Fibroblast of skin of abdomen (primary cell): ENCODE results near the gene MRPS18B.
"Not testable (repeated sequence)": the region's sequence is repeated elsewhere in the genome, so short reads cannot be mapped to it uniquely, and the experiment has no call there.

Experiments
- DNase-seq: peaks from one replicate; pipeline ENCODE4 v3.0.0-alpha.2; 2013

Gene MRPS18B

DNA sequence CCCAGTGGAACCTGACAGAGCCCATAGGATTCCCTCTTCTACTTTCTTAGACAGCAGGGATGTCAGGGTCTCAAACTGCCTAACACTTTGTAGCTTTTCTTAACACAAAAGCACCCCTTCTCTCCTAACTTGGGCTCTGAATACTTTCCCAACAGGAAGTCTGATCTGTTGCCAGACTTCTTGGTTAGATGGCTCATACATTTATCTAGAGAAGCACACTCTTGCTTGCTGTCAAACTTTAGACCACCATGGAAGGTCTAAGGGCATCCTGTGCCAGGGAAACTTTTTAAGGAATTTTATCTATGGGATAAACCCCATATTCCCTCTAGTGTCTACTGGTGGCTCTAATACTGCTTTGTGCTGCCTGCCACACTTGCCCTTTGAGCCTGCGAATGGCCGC lies 26.0 kb downstream of the MRPS18B start:
- DNase-seq = no peak

- DNase-seq = no peak
These were observed 27.1 kb downstream of the MRPS18B start for GRCh38 chr6:30644769-30645168.

DNA sequence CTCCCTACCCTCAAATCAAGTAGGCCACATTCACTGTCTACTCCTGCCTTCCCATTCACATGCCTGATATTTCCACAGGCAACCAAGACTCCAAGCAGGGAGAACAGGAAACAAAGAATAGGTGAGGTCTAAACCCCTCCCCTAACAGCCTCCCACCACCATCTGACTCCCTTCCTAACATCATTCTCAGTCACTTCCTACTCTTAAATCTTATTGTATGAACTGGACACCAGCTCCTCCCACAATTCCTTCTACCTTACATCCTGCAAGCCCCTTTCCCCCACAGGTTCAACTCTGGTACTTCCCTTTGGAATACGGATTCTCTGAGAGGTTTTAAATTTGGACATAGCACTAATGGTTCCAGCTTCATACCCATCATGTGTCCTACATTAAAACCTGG lies 28.3 kb downstream of the MRPS18B start:
- no peak for DNase-seq

DNA sequence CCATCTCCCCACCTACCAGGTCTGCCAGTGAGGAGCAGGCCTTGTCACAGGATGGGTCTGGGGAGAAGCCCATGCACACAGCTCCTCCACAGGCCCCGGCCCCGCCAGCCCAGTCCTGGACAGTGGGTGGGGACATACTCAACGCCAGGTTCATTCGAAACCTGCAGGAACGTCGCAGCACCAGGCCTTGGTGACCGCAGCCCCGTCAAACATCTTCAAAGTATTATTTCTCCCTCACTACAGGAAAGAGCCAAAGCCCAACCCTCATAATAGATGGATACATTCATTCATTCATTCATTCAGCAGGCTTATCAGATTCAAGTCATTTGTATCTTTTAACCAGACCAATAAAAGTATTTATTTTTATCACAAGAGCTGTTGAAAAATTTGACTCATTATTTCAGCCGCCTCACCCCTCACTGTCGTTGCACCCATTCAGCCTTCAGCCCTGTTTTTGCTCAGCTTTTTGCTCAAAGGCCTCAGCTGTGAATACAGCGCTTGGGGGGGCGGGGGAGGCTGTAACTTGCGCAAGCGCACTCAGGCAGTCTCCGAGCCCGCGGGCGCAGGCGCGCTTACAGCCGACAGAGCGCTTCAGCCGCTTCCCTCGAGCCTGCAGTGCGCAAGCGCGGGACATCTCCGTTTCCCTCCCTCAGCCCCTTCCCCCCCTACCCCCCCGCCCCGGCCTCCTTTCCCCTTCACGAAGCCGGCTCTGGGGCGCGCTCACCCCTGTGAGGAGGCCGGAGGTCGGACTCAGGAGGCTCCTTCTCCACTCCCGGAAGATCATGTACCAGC lies 29.0 kb downstream of the MRPS18B start, which contains the start of gene C6orf136:
Gene C6orf136, plus strand, starts transcription at position 684 of the 792 bp plus-strand sequence. Its CDS starts 99 bp downstream, at position 783.
- DNase-seq = peak; percentile 93

DNA sequence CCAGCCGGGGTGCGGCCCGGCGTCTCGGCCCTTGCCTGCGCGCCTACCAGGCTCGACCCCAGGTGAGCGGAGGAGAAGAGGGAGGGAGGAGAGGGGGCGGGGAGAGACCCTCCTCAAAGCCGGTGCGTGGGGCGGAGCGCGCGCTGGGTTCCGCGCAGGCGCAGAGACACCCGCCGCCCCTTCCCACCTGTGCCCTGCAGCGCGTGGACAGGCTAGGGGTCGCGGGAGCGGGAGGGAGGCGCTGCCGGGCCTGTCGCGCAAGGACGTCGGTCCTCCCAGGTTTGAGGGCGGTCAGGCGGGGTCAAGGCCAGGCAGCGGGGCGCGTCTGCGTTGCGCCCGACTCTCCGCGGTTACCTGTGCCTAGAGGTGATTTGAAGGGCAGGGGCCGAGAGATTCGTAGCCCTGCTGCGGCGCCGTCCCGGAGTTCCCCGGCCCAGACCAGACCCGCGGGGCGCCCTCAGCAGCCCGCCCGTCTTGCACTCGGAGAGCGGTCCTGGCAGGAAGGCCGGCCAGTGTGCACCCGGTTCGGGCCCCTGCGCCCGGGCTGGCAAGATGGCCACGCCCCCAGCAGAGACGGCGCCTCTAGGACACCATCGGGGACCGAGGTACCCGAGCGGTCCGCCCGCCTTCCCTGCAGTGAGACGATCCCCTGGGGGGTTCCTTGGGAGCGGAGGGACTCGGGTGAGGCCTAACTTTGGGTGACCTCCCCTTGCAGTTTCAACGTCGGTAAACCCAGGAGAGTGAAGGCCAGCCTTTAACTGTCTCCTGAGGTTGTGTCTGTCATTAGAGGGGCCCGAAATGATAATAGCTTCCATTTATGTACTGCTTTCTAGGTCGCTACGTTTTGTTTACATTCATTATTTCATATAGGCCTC lies 29.8 kb downstream of the MRPS18B start:
- DNase-seq = peak; percentile 48

GRCh38 chr6:30651143-30651542 lies 33.5 kb downstream of the MRPS18B start:
- DNase-seq = no peak

DNA sequence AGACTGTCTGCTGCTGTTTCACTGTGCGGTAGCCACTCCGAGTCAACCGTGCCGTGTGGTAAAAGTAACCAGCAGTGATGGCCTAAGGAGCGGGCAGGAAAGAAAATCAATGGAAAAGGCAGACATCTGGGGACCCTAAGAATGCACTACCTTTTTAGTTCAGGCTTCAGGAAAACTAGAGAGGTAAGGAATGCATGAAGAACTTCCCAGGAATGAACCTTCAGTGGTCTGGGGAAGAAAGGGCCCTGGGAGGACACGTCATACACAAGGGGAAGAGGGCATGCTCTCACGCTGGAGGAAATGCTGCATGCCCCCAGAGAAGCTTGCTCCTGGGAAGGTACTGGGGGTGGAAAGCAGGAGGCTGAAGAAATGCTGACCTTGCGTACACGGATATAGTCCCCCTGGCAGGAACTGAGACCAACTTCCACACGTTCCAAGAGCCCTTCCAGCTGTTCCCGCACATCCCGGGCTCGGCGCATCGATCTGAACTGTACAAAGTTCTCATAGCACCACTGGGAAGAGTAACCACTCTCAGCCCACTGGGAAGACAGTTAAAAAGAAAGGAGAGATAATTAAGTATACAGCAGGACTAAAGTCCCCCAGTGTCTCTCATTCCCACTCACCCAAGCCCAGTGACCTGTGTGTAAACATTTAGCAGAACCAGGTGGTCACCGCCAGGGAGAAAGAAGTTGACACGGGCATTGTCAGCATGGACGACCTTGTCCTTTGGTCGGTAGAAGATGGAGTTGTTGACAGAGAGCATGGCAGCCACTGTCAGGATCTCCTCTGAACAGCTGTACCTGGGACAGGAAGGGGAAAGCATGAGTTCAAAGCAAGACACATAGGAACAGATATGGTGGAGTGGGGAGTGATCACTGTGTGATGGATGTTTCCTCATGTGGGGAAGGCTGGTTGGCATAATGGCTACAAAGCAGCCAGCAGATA lies 37.4 kb downstream of the MRPS18B start:
- DNase-seq = no peak

GRCh38 chr6:30655743-30656094 lies 38.1 kb downstream of the MRPS18B start:
- no peak for DNase-seq

- no peak for DNase-seq
These were observed 38.9 kb downstream of the MRPS18B start for GRCh38 chr6:30656513-30656912.

DNA sequence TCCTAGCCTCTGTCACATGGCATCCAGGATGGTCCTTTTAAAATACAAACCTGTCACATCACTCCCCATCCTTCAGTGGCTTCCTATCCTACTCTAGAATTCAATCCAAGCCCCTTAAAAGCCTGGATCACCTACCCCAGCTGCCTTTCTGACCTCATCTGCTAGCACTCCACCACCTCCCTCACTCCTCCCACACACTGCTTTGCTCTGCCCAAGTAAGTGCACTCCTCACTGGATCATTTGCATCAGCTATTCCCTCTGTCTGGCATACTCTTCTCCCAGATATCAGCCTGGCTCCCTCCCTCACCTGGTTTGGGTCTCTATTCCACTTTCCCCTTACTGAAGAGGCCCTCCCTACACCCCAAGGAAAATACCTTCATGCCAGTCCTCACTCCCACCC lies 39.8 kb downstream of the MRPS18B start:
- DNase-seq = no peak

DNA sequence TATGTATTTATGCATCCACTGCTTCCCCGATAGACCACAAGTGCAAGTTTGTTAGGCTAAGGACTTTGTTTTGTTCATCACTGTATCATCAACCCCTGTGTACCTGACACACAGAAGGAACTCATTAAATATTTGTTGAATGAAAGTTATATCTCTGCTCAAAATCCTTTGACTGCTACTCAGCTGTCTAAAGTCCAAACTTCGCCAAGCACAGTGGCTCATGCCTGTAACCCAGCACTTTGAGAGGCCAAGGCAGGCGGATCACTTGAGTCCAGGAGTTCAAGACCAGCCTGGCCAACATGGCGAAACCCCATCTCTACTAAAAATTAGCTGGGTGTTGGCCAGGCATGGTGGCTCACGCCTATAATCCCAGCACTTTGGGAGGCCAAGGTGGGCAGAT lies 40.3 kb downstream of the MRPS18B start:
- DNase-seq = not testable (repeated sequence)

- no peak for DNase-seq
These were observed 47.5 kb downstream of the MRPS18B start for GRCh38 chr6:30664994-30665767.

- not testable (repeated sequence) for DNase-seq
These were observed 48.7 kb downstream of the MRPS18B start for GRCh38 chr6:30666300-30666699.

- no peak for DNase-seq
These were observed 53.3 kb downstream of the MRPS18B start for GRCh38 chr6:30670760-30671527.

GRCh38 chr6:30672445-30673253 lies 55.0 kb downstream of the MRPS18B start, which contains the start of gene DHX16:
TSS of gene DHX16 (minus strand) at chr6:30673006. CDS start at chr6:30672841, 165 bp downstream.
- DNase-seq = peak; percentile 98
